Calu3 (cell line): ENCODE results near the gene CYLD. TPM values are rescaled to one million over a fixed set of nuclear protein-coding genes. Genes with fewer than 3 reads are reported as not detected.

Experiments used
- BruUV-seq: library from RNA; stranded (reverse); fragments of 400-500 nt; replicated peaks from 2 replicates; lab custom pipeline; 2021; lab: Mats Ljungman, UMichigan
- CTCF ChIA-PET: fragments of 300-600 bp; sonication (Branson Sonifier 250); formaldehyde crosslinking; loops from one replicate; lab custom pipeline; 2022; ENCODE audit warnings: antibody characterized with exemption; lab: Charles Lee
- DNase-seq: peaks from one replicate; pipeline ENCODE4 v3.0.0; 2022
- H3K27ac Mint-ChIP-seq: one replicate; pipeline ENCODE4 v1.8.0; 2022; ENCODE audit warnings: mixed read lengths; ENCODE audit not compliant: unreplicated experiment
- H3K27me3 Mint-ChIP-seq: one replicate; pipeline ENCODE4 v1.8.0; 2022; ENCODE audit warnings: mixed read lengths; ENCODE audit not compliant: unreplicated experiment
- H3K36me3 Mint-ChIP-seq: one replicate; pipeline ENCODE4 v1.8.0; 2022; ENCODE audit warnings: mild to moderate bottlenecking, moderate library complexity, mixed read lengths; ENCODE audit not compliant: insufficient read depth, unreplicated experiment
- H3K4me1 Mint-ChIP-seq: one replicate; pipeline ENCODE4 v1.8.0; 2022; ENCODE audit warnings: mild to moderate bottlenecking, low read depth, mixed read lengths; ENCODE audit not compliant: unreplicated experiment
- H3K4me3 Mint-ChIP-seq: one replicate; pipeline ENCODE4 v1.8.0; 2022; ENCODE audit warnings: mild to moderate bottlenecking, low read depth, moderate library complexity, mixed read lengths; ENCODE audit not compliant: unreplicated experiment
- H3K9me3 Mint-ChIP-seq: one replicate; pipeline ENCODE4 v1.8.0; 2022; ENCODE audit warnings: low read depth, mixed read lengths; ENCODE audit not compliant: unreplicated experiment
- CTCF ChIP-seq: fragments of 200-600 bp; IDR thresholded peaks from one replicate; pipeline ENCODE4 v1.8.0; 2022; ENCODE audit warnings: antibody characterized with exemption; ENCODE audit not compliant: unreplicated experiment
- intact Hi-C: fragments of 100-400 bp; cut with micrococcal nuclease; formaldehyde crosslinking; loops from one replicate; pipeline ENCODE4 v1.10.0; 2022; ENCODE audit not compliant: unreplicated experiment
- total RNA-seq: library from RNA; stranded (reverse); gene quantifications from 2 replicates; pipeline ENCODE4 v1.2.3, GENCODE V29; 2022

CYLD gene
- total RNA-seq, 1 experiment from 2014 or later: 31.8 TPM

- DNase-seq: no peak
- no peak overlapping the region for H3K27ac Mint-ChIP-seq
- no peaks in the 10 kb centered on the region for H3K4me1 Mint-ChIP-seq
- no peak overlapping the region for H3K4me3 Mint-ChIP-seq
- TF ChIP-seq CTCF: no peak
- intact Hi-C loops: loop anchor here (10.0 kb wide), 1 partner anchor 843 kb away; no protein-coding TSS in a partner anchor
- H3K9me3 Mint-ChIP-seq: no peaks in the 10 kb centered on the region
- peaks cover 35% of the 10 kb centered on the region for H3K27me3 Mint-ChIP-seq
- CTCF ChIA-PET: interaction anchor here (0.5 kb wide), 1 partner anchor 8 kb away, joined by 3 read pairs; no protein-coding TSS in a partner anchor
- BruUV-seq: no TSS peak
- H3K36me3 Mint-ChIP-seq: no peaks in the 10 kb centered on the region
Measured at GRCh38 chr16:50731989-50732832, 9.7 kb upstream of the CYLD start.

GRCh38 chr16:50733468-50733867, 8.4 kb upstream of the CYLD start:
- H3K9me3 Mint-ChIP-seq: no peaks in the 10 kb centered on the region
- no TSS peak for BruUV-seq
- no peak for TF ChIP-seq CTCF
- intact Hi-C loops: loop anchor here (10.0 kb wide), 1 partner anchor 841 kb away; no protein-coding TSS in a partner anchor
- no peak overlapping the region for H3K4me3 Mint-ChIP-seq
- DNase-seq: no peak
- CTCF ChIA-PET: no interaction called here
- no peaks in the 10 kb centered on the region for H3K36me3 Mint-ChIP-seq
- H3K27ac Mint-ChIP-seq: no peak overlapping the region
- peaks cover 48% of the 10 kb centered on the region for H3K27me3 Mint-ChIP-seq
- H3K4me1 Mint-ChIP-seq: no peaks in the 10 kb centered on the region

GRCh38 chr16:50735629-50736122, 6.2 kb upstream of the CYLD start:
- intact Hi-C loops: loop anchor here (10.0 kb wide), 1 partner anchor 839 kb away; no protein-coding TSS in a partner anchor
- no peak for TF ChIP-seq CTCF
- no peak overlapping the region for H3K4me3 Mint-ChIP-seq
- CTCF ChIA-PET: no interaction called here
- H3K27me3 Mint-ChIP-seq: peaks cover 62% of the 10 kb centered on the region
- DNase-seq: no peak
- no peaks in the 10 kb centered on the region for H3K9me3 Mint-ChIP-seq
- no peak overlapping the region for H3K27ac Mint-ChIP-seq
- no TSS peak for BruUV-seq
- H3K36me3 Mint-ChIP-seq: no peaks in the 10 kb centered on the region
- no peaks in the 10 kb centered on the region for H3K4me1 Mint-ChIP-seq

GRCh38 chr16:50736448-50736847, 5.4 kb upstream of the CYLD start:
- BruUV-seq: no TSS peak
- TF ChIP-seq CTCF: no peak
- Mint-ChIP-seq H3K4me1 (peaks cover 7% of the 10 kb centered on the region), H3K4me3 (no peak overlapping the region), H3K9me3 (no peaks in the 10 kb centered on the region), H3K36me3 (peaks cover 6% of the 10 kb centered on the region), H3K27me3 (peaks cover 62% of the 10 kb centered on the region), H3K27ac (no peak overlapping the region)
- no peak for DNase-seq
- CTCF ChIA-PET: interaction anchor here (0.6 kb wide), 1 partner anchor 542 kb away, joined by 4 read pairs; no protein-coding TSS in a partner anchor
- intact Hi-C loops: loop anchor here (10.0 kb wide), 1 partner anchor 838 kb away; no protein-coding TSS in a partner anchor
